AG04450 (cell line): ENCODE measurements around the gene ZNF500. TPM values are rescaled to one million over a fixed set of nuclear protein-coding genes. Genes with fewer than 3 reads are reported as not detected.

Experiments used
- CTCF ChIA-PET: fragments of 300-600, 350-600 bp; formaldehyde crosslinking; extraction: SDS; loops from one replicate; lab custom pipeline; 2022; ENCODE audit warnings: antibody characterized with exemption, inconsistent platforms; lab: Charles Lee
- POLR2A ChIA-PET: fragments of 350-600 bp; formaldehyde crosslinking; extraction: SDS; loops from one replicate; lab custom pipeline; 2021; ENCODE audit warnings: antibody characterized with exemption, inconsistent platforms; lab: Yijun Ruan, JAX
- DNase-seq: peaks from one replicate; pipeline ENCODE4 v3.0.0-alpha.2; 2011; ENCODE audit warnings: low read depth, low spot score
- H3K27ac ChIP-seq: one replicate; pipeline ENCODE4 v1.5.1; 2012; ENCODE audit warnings: low read depth, low read length, control low read depth
- H3K27me3 ChIP-seq: one replicate; pipeline ENCODE4 v1.6.0; 2012; ENCODE audit warnings: low read length; ENCODE audit not compliant: control insufficient read depth, insufficient read depth
- H3K4me3 ChIP-seq: 2 replicates; pipeline ENCODE4 v1.5.1; 2011; ENCODE audit warnings: mild to moderate bottlenecking, low read depth, low read length, control low read depth
- H3K9me3 ChIP-seq: 2 replicates; pipeline ENCODE4 v1.5.1; 2012; ENCODE audit warnings: low read length; ENCODE audit not compliant: control insufficient read depth, insufficient read depth
- polyA plus RNA-seq: library from polyadenylated mRNA; depleted of rRNA; stranded (reverse); fragments of >200 nt; gene quantifications from 2 replicates; pipeline ENCODE4 v1.2.3, GENCODE V29; 2011
- TF ChIP-seq, protein P1 (sequence below): IDR thresholded peaks from 2 replicates; pipeline ENCODE4 v1.5.1; 2011; ENCODE audit warnings: low read depth, low read length, control low read depth, inconsistent platforms

ZNF500 gene
- polyA plus RNA-seq, 1 experiment = 3.1 TPM

DNA sequence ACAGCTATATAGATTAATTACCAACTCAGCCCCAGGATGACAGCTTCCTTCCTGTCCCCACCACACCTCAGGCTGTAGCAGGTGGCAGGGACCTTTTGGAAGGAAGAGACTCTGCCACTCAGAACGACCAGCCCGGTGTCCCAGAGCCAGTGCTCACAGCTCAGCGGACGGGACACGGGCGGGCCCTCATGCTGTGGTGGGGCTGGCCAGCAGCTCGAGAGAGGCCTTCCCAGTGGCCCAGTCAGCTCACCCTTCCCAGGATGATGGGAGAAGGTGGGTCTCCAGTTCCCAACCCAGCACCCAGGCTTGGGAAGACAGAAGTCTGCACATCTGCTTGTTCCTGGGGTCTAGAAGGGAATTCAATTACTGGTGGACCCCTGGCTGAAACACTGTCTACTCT, 63.1 kb downstream of the ZNF500 start:
- no peaks in the 10 kb centered on the region for H3K9me3 ChIP-seq
- DNase-seq = no peak
- ChIA-PET POLR2A (no interaction called here), CTCF (interaction anchor here (0.6 kb wide), 1 partner anchor 9 kb away, joined by 3 read pairs; no protein-coding TSS in a partner anchor)
- no peaks in the 10 kb centered on the region for H3K27me3 ChIP-seq
- no peak overlapping the region for H3K4me3 ChIP-seq
- TF ChIP-seq, protein P1, sequence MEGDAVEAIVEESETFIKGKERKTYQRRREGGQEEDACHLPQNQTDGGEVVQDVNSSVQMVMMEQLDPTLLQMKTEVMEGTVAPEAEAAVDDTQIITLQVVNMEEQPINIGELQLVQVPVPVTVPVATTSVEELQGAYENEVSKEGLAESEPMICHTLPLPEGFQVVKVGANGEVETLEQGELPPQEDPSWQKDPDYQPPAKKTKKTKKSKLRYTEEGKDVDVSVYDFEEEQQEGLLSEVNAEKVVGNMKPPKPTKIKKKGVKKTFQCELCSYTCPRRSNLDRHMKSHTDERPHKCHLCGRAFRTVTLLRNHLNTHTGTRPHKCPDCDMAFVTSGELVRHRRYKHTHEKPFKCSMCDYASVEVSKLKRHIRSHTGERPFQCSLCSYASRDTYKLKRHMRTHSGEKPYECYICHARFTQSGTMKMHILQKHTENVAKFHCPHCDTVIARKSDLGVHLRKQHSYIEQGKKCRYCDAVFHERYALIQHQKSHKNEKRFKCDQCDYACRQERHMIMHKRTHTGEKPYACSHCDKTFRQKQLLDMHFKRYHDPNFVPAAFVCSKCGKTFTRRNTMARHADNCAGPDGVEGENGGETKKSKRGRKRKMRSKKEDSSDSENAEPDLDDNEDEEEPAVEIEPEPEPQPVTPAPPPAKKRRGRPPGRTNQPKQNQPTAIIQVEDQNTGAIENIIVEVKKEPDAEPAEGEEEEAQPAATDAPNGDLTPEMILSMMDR = no peak
- no peak overlapping the region for H3K27ac ChIP-seq

DNA sequence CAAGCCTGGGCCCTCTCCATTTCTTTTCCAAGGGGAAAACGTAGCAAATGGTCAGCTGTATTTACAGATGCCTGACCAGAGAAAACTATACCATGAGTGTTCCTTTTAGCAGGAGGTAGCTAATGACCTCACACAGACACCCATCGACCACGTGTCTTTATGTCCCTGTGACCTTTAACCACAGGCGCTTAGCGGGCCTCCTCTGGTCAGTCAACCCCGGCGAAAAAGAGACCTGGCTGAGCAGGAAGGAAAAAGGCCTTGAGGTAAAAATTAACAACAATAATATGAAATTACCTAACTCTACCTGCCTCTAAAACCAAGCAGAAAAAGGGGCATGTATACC, 64.5 kb downstream of the ZNF500 start:
- ChIA-PET CTCF (no interaction called here), POLR2A (no interaction called here)
- no peaks in the 10 kb centered on the region for H3K9me3 ChIP-seq
- no peak for DNase-seq
- H3K27ac ChIP-seq = no peak overlapping the region
- no peaks in the 10 kb centered on the region for H3K27me3 ChIP-seq
- TF ChIP-seq, protein P1 = no peak
- no peak overlapping the region for H3K4me3 ChIP-seq

DNA sequence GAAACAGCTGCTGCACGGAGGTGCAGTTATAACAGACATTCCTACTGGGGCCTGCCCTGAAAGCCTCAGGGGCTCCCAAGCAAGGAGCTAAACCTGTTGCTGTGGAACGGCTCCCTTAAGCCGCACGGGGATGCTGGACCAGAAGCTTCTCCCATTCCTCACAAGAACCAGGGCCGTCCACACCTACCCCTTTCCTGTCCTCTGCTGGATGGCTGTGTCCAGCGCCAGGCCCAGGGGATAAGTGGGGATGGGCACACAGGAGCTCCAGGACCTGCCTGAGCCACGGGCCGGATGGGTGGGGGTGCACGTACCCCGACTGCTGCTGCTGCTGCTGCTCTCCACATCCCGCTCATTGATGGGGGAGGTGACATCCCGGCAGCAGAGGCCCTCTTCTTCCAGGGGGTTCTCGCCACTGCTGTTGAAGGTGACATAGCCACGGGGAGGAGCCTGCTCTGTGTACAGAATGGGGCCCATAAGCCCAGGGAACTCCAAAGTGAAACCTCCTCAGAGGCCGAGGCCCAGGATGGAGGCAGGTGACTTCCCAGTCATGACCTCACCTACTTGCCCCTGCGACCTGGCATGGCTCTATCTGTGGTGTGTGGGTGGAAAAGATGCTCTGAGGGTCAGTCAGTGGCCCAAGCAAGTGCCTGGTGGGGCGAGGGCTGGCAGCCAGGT, 65.0 kb downstream of the ZNF500 start:
- TF ChIP-seq, protein P1 = no peak
- Histone ChIP-seq H3K27ac (no peak overlapping the region), H3K4me3 (no peak overlapping the region), H3K27me3 (no peaks in the 10 kb centered on the region), H3K9me3 (no peaks in the 10 kb centered on the region)
- ChIA-PET CTCF (no interaction called here), POLR2A (interaction anchor here (0.5 kb wide), 1 partner anchor 71 kb away, joined by 3 read pairs; no protein-coding TSS in a partner anchor)
- DNase-seq = no peak

DNA sequence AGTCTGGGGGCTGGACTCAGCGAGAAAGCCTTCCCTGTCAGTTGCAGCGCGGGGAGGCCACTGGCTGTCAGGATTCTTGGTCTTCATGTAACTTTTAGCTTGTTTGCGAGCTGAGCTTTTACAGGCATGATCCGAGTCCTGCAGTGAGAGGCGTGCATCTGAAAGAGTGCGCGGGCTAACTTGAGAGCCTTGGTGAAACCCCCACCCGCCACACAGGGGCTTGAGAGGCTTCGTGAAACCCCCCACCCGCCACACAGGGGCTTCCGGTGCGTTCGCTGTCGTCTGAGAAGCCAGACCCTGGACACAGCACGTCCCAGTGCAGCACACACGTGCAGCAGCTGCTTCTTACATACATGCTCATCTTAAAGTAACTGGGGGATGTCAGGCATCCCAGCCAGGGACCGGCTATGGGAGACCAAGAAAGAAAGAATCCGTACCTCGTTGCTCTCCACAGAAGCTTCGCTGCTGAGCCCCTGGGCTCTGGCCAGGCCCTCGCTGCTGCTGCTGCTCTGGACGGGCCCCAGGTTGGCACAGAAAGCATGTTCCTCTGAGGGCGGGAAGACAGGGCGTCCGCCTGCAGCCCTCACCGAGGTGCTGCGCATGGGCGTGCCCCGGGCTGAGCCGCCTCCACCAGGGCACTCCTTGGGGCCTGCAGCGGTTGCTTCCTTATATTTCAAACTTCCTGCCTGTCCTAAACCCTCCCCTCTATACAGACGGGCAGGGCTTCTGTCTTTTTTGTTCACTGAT, 65.8 kb downstream of the ZNF500 start:
- ChIA-PET POLR2A (no interaction called here), CTCF (no interaction called here)
- no peak overlapping the region for H3K4me3 ChIP-seq
- DNase-seq = no peak
- H3K9me3 ChIP-seq = no peaks in the 10 kb centered on the region
- no peaks in the 10 kb centered on the region for H3K27me3 ChIP-seq
- TF ChIP-seq, protein P1 = no peak
- no peak overlapping the region for H3K27ac ChIP-seq

DNA sequence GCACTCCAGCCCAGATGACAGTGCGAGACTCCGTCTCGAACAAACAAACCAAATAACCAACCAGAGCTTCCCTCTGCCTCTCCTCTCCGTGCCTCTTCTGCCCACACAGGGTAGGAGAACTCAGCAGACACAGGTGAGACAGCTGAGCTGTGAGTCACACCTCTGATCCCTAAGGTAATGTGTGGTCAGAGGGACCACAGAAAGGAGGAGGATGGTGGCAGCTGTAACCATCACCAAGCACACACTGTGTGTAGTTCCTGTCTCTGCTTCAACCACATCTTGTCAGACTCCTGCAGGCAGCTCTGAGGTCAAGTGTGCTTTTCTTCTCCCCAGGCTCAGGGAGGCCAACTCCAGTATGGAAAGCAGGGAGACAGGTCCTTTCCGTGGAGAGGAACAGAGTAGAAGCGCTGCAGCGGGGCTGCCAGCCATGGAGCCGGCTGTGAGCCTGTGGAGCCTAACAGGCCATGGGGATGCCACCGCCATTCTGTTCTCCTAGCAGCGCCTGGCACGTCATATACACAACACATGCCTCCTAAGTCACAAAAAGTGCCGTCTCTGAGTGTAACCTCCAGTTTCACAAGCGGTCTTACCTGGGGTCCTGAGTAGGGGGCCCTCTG, 66.5 kb downstream of the ZNF500 start:
- TF ChIP-seq, protein P1 = no peak
- no peaks in the 10 kb centered on the region for H3K27me3 ChIP-seq
- H3K27ac ChIP-seq = no peak overlapping the region
- H3K9me3 ChIP-seq = no peaks in the 10 kb centered on the region
- no peak for DNase-seq
- H3K4me3 ChIP-seq = no peak overlapping the region
- ChIA-PET CTCF (no interaction called here), POLR2A (no interaction called here)
